Endothelial cell (in vitro differentiated cells): Measurements from ENCODE around the gene TRPV3. TPM values are rescaled to one million over a fixed set of nuclear protein-coding genes. Genes with fewer than 3 reads are reported as not detected.

Experiments
- DNase-seq: peaks from one replicate; pipeline ENCODE4 v3.0.0; 2021; ENCODE audit warnings: low spot score
- H3K27ac Mint-ChIP-seq: one replicate; pipeline ENCODE4 v1.8.0; 2021; ENCODE audit warnings: mixed read lengths, inconsistent platforms; ENCODE audit not compliant: unreplicated experiment
- H3K27me3 Mint-ChIP-seq: one replicate; pipeline ENCODE4 v1.8.0; 2021; ENCODE audit warnings: mild to moderate bottlenecking, moderate library complexity, mixed read lengths, inconsistent platforms; ENCODE audit not compliant: unreplicated experiment
- H3K36me3 Mint-ChIP-seq: one replicate; pipeline ENCODE4 v1.8.0; 2021; ENCODE audit warnings: mild to moderate bottlenecking, low read depth, mixed read lengths, inconsistent platforms; ENCODE audit not compliant: unreplicated experiment
- H3K4me1 Mint-ChIP-seq: one replicate; pipeline ENCODE4 v1.8.0; 2021; ENCODE audit warnings: mild to moderate bottlenecking, mixed read lengths, inconsistent platforms; ENCODE audit not compliant: unreplicated experiment
- H3K4me3 Mint-ChIP-seq: one replicate; pipeline ENCODE4 v1.8.0; 2021; ENCODE audit warnings: mild to moderate bottlenecking, mixed read lengths, inconsistent platforms; ENCODE audit not compliant: unreplicated experiment
- H3K9me3 Mint-ChIP-seq: one replicate; pipeline ENCODE4 v1.8.0; 2021; ENCODE audit warnings: mixed read lengths, inconsistent platforms; ENCODE audit not compliant: unreplicated experiment
- CTCF ChIP-seq: fragments of 200-600 bp; sonication (generic); IDR thresholded peaks from one replicate; pipeline ENCODE4 v1.5.0; 2021; ENCODE audit warnings: antibody characterized with exemption; ENCODE audit not compliant: unreplicated experiment
- total RNA-seq: library from RNA; stranded (reverse); fragmentation: NEBNext Ultra II Directional; extraction: Animal tissue kit (Norgen Biotek cat#: 25700); gene quantifications from one replicate; pipeline ENCODE4 v1.2.1, GENCODE V29; 2021; ENCODE audit not compliant: unreplicated experiment

Gene TRPV3
- total RNA-seq, 1 donor from 2014 or later, result not detected

DNA sequence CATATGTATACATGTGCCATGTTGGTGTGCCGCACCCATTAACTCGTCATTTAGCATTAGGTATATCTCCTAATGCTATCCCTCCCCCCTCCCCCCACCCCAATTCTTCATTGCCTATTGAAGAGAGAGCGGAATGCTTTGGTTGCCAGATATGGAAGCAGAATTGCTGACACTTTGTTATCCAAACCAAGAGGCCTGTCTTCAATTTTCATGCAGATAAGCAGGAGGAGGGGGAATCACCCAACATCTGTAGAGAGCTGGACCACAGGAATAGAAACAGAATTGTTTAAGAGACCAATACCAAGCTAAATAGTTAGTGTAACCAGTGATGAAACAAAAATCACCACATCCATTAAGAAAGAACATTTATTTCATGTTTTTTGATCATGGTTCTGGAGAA is 74.8 kb downstream of the TRPV3 start:
- no peak for DNase-seq

DNA sequence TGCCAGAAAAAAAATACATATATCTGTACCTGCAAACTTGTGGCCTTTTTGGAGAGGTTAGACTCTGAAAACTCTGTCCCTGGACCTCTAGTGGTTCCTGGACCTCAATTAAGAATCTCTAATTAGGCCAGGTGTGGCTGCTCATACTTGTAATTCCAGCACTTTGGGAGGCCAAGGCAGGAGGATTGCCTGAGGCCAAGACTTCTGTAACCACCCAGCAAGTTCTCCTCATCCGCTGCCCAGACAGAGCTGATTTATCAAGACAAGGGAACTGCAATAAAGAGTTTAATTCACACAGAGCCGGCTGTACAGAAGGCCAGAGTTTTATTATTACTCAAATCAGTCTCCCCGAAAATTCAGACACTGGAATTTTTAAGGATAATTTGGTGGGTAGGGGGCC is 77.6 kb downstream of the TRPV3 start:
- Mint-ChIP-seq H3K4me1 (no peaks in the 10 kb centered on the region), H3K4me3 (no peak overlapping the region), H3K9me3 (no peaks in the 10 kb centered on the region), H3K27ac (no peak overlapping the region), H3K27me3 (no peaks in the 10 kb centered on the region), H3K36me3 (no peaks in the 10 kb centered on the region)
- TF ChIP-seq CTCF, result no peak
- no peak for DNase-seq

More for the DNA sequence above, 74.8 kb downstream of the TRPV3 start:
- Mint-ChIP-seq H3K4me3 (no peak overlapping the region), H3K27me3 (no peaks in the 10 kb centered on the region), H3K36me3 (no peaks in the 10 kb centered on the region), H3K27ac (no peak overlapping the region), H3K4me1 (no peaks in the 10 kb centered on the region), H3K9me3 (no peaks in the 10 kb centered on the region)
- no peak for TF ChIP-seq CTCF

DNA sequence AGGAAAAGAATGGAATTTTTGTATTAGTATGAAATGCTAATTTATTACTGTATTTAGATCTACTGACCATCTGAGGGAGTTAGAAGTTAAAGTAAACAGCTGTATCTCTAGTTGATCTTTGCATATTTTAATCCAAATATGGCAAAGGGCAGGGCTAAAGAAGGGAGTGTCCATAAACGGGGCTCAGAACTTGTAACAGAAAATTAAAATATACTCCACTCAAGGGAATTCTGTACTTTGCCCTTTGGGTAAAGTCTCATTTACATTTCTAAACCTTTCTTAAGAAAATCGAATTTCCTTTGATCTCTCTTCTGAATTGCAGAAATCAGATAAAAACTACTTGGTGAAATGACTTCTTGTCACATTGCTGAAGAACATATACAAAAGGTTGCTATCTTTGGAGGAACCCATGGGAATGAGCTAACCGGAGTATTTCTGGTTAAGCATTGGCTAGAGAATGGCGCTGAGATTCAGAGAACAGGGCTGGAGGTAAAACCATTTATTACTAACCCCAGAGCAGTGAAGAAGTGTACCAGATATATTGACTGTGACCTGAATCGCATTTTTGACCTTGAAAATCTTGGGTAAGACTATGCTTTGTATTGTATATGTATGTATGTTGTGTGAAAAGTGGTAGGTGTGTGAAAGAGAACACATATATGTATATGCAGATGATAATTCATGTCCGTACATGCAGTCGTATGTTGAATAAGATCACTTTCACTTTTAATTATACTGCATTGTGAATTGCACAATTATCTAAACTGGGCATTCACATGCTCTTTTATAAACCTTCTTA is 81.6 kb downstream of the TRPV3 start, which contains the start of gene ASPA:
Gene ASPA (plus strand): TSS at position 186 of the 799 bp plus-strand sequence. CDS start 163 bp downstream, at position 349.
- no peak for DNase-seq
- Mint-ChIP-seq H3K36me3 (no peaks in the 10 kb centered on the region), H3K27ac (no peak within 1 kb of the TSS), H3K4me3 (no peak within 1 kb of the TSS), H3K27me3 (no peaks in the 10 kb centered on the region), H3K9me3 (no peaks in the 10 kb centered on the region), H3K4me1 (no peaks in the 10 kb centered on the region)
- no peak for TF ChIP-seq CTCF

- H3K9me3 Mint-ChIP-seq, result no peaks in the 10 kb centered on the region
- H3K27ac Mint-ChIP-seq, result no peak overlapping the region
- no peaks in the 10 kb centered on the region for H3K27me3 Mint-ChIP-seq
- H3K36me3 Mint-ChIP-seq, result no peaks in the 10 kb centered on the region
- DNase-seq, result no peak
- no peak overlapping the region for H3K4me3 Mint-ChIP-seq
- TF ChIP-seq CTCF, result no peak
- H3K4me1 Mint-ChIP-seq, result no peaks in the 10 kb centered on the region
These were observed 82.3 kb downstream of the TRPV3 start for GRCh38 chr17:3475251-3475685.

- no peaks in the 10 kb centered on the region for H3K27me3 Mint-ChIP-seq
- H3K4me1 Mint-ChIP-seq, result no peaks in the 10 kb centered on the region
- H3K9me3 Mint-ChIP-seq, result no peaks in the 10 kb centered on the region
- H3K4me3 Mint-ChIP-seq, result no peak overlapping the region
- no peaks in the 10 kb centered on the region for H3K36me3 Mint-ChIP-seq
- H3K27ac Mint-ChIP-seq, result no peak overlapping the region
- DNase-seq, result no peak
- TF ChIP-seq CTCF, result no peak
These were observed 83.4 kb downstream of the TRPV3 start for GRCh38 chr17:3474212-3474611.
